GM21529 (cell line): ENCODE data around the gene ABCC11.

Experiments used
- ATAC-seq: cut with Tn5 transposase; IDR thresholded peaks from one replicate; pipeline ENCODE4 v1.9.1; 2021; ENCODE audit not compliant: unreplicated experiment

Gene ABCC11

DNA sequence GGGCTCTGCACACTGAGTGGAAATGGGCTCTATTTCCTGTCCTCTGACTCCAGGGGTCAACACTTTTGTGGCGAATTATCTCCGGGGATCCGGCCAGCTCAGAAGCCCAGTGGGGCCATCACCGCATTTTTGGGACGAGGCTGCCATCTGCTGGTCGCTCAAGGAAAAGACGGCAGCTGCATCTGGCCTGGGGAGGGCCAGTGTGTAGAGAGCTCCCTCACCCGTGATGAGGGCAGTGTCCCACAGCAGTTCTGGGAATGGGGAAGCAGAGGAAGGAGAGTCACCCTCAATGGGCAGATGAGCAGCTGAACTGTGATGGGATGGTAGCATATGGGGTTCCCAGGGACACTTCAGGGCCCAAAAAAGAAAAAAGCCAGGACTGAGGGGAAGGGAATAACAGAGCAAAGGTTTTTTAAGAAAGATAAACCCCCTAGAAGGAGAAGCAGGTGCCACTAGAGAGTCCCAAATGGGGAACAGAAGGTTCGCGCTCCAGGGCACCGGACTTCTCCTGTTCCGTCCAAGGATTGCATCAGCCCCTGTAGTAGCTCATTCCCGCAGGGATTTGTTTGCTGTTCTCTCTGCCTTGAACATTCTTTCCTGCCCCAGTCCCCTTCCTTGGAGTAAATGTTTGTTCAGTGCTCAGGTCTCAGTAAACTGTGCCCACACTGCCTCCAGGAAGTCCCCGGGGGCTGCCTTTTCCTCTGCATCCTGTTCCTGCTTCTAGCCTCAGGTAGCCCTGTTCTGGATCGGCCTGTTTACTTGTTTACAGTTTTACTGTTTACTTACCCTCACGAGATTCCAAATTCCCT is 82.2 kb downstream of the ABCC11 start:
- ATAC-seq = peak; percentile 87

DNA sequence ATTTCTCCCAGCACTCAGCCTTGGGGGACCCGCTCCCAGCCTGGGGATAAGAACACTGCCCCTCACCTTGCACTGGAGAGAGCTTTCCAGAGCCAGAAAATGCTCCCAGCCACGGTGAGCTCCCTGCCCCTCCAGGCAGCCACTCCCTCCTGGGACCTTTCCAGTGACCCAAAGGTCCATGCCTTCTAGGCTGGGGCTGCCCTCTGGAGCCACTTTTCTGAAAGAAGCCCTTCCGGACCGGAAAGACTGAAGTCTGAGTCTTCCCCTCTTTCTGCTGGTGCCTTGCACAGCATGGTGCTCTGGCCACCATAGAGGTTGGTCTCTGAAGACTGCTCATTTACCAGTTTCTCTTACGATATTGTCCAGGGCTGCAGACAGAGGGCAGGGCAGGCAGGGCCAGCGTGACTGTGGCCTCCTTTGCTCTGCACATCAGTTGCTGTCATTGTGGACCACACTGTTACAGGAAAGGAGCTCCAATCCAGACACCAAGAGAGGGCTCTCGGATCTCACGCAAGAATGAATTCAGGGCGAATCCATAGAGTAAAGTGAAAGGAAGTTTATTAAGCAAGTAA is 84.4 kb downstream of the ABCC11 start:
- ATAC-seq = no peak

GRCh38 chr16:48161906-48162305 is 85.4 kb downstream of the ABCC11 start:
- ATAC-seq = no peak

DNA sequence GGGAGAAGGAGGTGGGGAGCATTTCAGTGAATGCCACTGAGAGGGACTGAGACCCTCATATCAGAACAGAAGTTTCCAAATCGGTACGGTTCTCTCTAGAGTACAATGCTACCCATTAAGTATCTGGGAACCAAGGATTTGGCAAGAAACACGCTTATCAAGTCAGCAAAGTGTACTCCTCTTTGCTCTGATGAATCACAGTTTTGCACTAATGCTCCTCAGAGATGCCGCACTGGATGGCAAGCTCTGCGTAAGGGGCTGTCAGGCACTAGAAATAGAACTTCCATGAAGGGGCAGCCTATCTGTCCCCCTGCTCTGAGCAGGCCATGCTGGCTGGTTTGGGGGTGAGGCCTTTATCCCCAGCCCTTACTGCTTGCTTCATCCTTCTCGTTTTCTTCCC is 86.8 kb downstream of the ABCC11 start:
- no peak for ATAC-seq

DNA sequence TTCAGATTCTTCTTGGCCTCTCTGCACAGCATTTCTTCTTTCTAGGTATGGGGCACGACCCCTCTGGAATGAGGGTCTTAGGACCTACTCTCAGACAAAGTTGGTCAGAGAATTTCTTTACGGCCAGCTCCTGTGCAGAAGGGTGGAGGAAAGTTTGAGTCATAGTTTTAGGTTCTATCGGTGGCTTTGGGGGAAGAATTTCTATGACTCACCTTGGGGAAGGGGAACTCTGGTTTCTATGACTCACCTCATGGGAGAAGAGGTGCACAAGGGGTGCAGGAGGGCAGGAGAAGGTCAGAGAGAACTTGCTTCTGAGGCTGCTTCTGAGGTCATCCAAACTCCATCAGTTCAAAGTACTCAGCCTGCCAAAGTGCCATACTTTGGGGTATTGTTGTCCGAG is 89.0 kb downstream of the ABCC11 start:
- peak; percentile 74 for ATAC-seq

DNA sequence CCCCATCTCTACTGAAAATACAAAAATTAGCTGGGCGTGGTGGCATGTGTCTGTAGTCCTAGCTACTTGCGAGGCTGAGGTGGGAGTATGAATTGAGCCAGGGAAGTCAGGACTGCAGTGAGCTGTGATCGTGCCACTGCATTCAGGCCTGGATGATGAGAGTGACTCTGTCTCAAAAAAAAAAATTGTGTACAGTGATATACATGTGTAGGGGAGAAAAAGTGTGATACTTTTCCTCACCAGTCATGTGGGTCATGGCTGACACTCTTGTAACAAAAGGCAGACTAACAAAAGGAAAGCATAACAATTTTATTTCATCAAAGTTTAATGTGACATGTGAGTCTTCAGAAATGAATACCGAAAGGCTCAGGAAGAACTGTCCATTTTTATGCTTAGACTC is 89.5 kb downstream of the ABCC11 start:
- no peak for ATAC-seq

DNA sequence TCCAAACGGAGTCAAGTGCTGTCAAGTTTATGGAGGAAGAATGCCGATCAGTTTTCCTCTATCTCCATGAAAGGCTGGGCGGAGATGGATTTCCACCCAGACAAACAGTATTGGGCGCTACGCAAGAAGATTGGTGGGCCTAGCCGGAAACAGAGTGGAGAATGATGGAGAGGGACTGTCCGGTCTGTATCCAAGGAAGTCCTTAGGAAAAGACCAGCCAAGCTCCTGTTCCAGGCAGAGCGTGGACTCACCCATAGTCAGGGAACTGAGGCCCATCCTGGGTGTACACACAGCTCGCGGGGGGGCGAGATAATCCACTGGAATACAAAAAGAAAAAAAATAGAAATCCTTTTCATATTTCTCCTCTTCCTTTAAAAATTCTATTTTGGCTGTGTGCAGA is 90.0 kb downstream of the ABCC11 start:
- ATAC-seq = no peak

DNA sequence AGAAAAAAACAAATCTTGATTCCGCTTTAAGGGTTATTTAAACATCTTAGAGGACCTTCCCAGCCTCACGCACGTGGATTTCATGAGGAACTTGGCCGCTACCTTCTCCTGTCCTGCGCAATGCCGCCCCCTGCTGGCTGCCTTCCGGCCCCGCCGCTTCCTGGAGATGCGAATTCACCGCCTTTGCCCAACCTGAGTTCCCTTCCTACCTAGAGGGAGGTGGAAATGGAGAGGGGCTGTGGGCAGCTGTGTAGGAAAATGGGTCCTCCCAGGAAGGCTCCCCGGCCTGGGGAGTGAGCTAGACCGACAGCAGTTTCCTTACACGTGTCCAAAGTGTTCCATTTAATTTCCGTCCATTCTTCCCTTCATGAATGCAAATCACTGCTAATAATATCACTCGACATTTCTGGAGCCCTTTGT is 90.5 kb downstream of the ABCC11 start:
- ATAC-seq = no peak

DNA sequence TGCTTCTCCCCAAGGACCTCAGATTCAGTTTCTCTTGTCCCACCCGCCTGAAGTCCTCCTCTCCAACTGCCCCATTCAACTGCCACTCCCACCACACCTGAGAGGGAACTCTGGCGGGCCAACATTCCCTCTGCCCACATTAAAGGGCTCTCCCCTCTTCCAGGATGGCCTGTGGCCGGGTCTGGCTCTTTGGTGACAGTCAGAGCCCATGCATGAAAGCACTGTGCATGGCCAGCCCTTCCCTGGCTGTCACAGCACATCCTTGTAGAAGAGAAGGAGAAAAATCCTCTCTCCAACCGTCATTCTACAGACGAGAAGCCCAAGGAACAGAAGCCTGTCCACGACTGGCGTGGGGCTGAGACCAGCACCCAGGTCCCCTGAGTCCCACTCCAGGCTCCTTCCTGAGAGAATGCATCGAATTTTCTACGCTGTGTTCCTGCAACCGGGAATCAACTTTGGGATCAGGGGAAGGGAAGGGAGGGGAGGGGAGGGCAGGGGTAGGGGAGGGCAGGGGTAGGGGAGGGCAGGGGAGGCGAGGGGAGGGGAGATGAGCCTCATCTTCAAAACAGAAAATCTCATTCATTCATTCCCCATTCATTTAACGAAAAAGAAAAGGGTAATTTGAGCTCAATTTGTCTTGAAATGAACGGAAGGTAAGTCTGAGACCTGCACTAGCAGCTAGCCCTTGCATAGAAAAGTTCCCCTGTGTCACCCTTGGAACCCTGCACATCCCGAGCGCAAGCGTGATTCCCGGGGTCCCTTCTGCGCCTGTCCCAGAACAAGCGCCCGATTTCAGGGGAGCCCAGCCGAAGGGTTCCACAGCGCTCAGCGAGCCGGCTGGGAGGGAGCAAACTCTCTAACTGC is 91.2 kb downstream of the ABCC11 start, which contains the start of gene ABCC12:
Gene ABCC12 (minus strand): TSS at position 68 of the 864 bp plus-strand sequence. CDS start 9,569 bp downstream, outside the sequence.
- no peak for ATAC-seq

- no peak for ATAC-seq
These were observed 93.6 kb downstream of the ABCC11 start for GRCh38 chr16:48153774-48154173.

DNA sequence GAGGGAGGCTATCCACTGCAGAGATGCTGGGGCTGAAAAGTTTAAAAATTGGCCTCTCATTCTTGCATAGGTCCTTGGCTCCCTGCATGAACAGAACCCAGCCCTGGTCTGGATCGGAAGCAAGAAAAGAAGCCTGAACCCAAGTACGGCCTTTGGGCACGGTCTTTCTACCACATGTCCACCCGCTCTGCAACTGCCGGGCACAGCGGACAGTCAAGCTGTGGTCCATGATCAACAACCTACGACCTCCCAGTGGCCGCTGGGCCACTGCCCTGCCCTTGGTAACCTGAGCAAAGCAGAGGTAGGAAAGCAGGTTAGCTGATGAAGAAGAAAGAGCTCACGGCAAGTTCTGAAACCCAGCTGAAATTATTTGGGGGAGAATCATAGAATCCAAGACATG is 95.1 kb downstream of the ABCC11 start:
- ATAC-seq = no peak

DNA sequence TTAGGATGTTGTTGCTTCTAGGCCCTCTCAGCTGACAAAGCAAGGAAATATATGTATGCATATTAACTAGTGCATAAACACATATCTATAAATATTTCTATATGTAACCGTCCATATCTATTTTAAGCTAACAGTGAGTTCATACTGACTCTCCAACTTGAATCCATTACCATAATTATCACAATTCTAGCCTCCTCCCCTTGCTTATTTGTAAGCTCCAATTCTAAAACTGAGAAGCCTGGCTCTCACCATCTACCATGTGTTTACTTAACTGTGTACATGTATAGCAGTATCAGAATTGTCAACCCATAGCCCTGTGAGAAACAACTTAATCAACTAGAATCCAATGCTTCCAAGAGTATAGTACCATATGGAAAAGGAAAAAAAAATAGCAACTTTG is 96.6 kb downstream of the ABCC11 start:
- ATAC-seq = no peak

DNA sequence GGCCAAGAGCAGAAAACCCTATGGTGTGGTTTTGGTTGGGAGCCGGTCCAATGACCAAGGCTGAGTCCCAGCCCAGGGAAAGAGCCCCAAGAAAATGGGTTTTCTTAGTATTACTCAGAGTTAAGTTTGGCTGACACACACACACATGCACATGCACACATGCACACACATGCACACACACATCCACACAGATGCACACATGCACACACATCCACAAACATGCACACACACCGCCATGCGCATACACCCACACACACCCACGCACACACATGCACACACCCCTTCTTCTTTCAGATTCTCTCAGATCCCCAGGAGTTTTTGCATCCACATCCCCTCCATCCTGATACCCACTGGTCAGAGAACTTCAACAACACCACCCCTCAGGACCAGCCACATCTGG is 100.6 kb downstream of the ABCC11 start:
- ATAC-seq = no peak

GRCh38 chr16:48146131-48146530 is 101.2 kb downstream of the ABCC11 start:
- ATAC-seq = no peak

DNA sequence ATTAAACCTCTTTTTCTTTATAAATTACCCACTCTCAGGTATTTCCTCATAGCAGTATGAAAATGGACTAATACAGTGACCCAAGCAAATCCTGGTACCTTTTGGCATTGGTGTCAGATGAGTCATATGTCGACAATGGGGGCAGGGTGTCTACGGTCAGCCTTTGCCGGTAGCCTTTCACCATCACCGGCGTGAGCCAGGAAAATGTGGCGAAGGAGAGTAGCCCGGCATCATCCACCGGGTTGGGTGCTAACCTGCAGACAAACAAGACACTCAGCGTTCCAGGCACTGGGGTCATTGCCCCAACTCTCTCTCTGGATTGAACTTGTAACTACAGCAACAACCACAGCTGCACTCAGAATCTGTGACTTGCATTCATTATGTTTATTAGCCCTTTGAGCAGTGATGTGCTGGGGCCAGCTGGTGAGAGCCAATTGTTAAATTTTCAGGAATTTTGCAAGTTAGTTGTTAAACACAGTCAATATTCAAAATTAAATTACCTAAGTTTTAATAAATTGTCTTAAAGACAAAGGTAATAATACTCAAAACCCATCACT is 103.4 kb downstream of the ABCC11 start:
- ATAC-seq = no peak

DNA sequence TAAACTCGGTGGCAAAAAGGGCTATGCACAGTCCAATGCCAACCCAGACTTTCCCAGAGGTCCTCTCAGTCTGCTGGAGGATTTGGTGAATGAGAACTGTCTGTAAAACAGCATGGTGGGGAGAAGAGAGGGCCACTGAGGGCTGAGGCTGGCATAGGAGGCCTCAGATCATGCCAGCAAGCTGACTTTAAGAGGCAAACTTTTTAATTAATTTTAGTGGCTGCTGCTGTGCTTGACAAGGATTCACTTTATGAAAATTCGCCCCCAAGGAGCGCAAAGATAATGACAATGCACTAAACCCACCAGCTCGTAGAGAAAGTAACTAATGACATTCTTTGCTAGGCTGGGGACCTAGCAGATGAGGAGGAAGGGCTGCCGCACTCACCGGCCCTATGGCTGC is 106.5 kb downstream of the ABCC11 start:
- no peak for ATAC-seq

DNA sequence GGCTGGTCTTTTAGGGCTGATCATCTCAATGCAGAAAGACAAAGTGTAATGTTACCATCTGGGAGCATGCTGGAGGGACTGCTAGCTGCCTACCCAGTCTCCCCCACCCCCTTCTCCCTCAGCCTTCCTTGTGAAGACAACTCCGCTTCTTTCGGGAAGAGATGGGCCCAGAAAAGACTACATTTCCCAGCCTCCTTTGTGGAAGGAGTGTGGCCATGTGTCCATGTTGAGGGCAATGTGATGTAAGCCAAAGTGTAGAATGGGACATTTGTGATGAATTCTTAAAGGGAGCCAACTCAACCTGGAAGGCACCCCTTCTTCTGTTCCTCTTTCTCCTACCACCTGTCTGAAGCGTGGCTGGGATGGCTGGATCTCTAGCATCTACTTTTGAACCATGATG is 107.8 kb downstream of the ABCC11 start:
- ATAC-seq = no peak

DNA sequence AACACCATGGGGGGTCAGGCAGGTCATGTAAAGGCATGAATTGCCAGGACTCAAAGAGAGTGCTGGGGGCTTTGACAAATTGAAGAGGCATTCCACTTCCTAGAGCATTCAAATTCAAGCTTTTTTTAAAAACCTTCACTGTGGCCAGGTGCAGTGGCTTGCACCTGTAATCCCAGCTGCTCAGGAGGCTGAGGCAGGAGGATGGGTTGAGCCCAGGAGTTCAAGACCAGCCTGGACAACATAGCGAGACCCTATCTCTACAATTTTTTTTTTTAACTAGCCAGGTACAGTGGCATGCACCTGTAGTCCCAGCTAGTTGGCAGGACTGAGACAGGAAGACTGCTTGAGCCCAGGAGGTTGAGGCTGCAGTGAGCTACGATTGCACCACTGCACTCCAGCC is 108.8 kb downstream of the ABCC11 start:
- ATAC-seq = no peak

GRCh38 chr16:48137822-48138221 is 109.5 kb downstream of the ABCC11 start:
- no peak for ATAC-seq

- no peak for ATAC-seq
These were observed 110.6 kb downstream of the ABCC11 start for GRCh38 chr16:48136547-48137360.
